Ovary (tissue), 3 donors: ENCODE results near the gene SH3BGR.

ENCODE experiments used
- CTCF ChIP-seq, 3 donors: fragments of 450-650 bp in 2 of 3; fragments of 200-600 bp in 1 of 3; IDR thresholded peaks; one replicate each; pipeline versions ENCODE4 v1.5.1 to v1.8.0; 2016 to 2022; ENCODE audit warnings: antibody characterized with exemption in 3 of 3, mild to moderate bottlenecking in 1 of 3
- EP300 ChIP-seq: sonication (generic); formaldehyde crosslinking; IDR thresholded peaks from one replicate; pipeline ENCODE4 v1.6.1; 2017; ENCODE audit warnings: antibody characterized with exemption
- donor health status: DM: no; HTN: no; CAD: no.

DNA sequence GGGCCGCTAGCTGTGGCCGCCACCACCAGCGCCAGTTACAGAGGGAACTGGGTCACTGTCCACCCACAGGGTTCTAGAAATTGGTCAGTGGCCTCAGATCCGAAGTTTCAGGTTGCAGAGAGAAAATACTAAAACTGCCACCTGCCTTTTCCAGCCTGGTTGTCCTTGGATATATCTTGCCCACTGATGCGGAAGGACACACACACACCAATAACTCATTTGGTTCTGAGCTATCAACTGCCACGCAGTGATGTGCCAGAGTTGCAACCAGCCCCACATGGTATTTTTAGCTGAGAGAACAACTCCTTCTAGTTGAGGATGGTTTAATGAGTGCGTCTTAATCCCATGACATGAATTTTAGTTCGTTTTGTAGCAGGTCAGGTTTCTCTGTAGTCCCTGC is 68.1 kb downstream of the SH3BGR start:
- TF ChIP-seq CTCF (IDR thresholded peaks at IDR 0.05) (no peak), EP300 (no peak)
